NOMO-1 (cell line): ENCODE measurements around the gene NARF.
"Not testable (repeated sequence)": the region's sequence is repeated elsewhere in the genome, so short reads cannot be mapped to it uniquely, and the experiment has no call there.

ENCODE experiments used
- DNase-seq, 2 experiments: peaks; one replicate each; lab custom pipeline; 2025; ENCODE audit not compliant: unreplicated experiment in 2 of 2; lab: John Stamatoyannopoulos, UW

NARF gene

GRCh38 chr17:82445542-82445941, 13.0 kb upstream of the NARF start:
- DNase-seq, result no peak

- DNase-seq, result no peak
These were observed 12.4 kb upstream of the NARF start for GRCh38 chr17:82446124-82446523.

- DNase-seq, result no peak
These were observed 11.9 kb upstream of the NARF start for GRCh38 chr17:82446649-82447048.

- no peak for DNase-seq
These were observed 10.7 kb upstream of the NARF start for GRCh38 chr17:82447876-82448275.

- peak; percentile 77 to 78 for DNase-seq
These were observed 9.2 kb upstream of the NARF start for GRCh38 chr17:82449131-82449882.

- no peak for DNase-seq
These were observed 8.6 kb upstream of the NARF start for GRCh38 chr17:82449883-82450356.

GRCh38 chr17:82450357-82451106, 8.0 kb upstream of the NARF start, which contains the start of gene CYBC1:
TSS of gene CYBC1 (minus strand) at chr17:82450752. CDS start at chr17:82449254, 1,498 bp downstream.
- DNase-seq, result peak; percentile 83 to 91

GRCh38 chr17:82452162-82452561, 6.4 kb upstream of the NARF start:
- DNase-seq, result no peak

GRCh38 chr17:82453151-82453550, 5.4 kb upstream of the NARF start:
- not testable (repeated sequence) for DNase-seq

- not testable (repeated sequence) for DNase-seq
These were observed 4.8 kb upstream of the NARF start for GRCh38 chr17:82453706-82454105.

- DNase-seq, result peak; percentile 29 to 52
These were observed 1.2 kb upstream of the NARF start for GRCh38 chr17:82457073-82457928.

- DNase-seq, result peak in 1 of 2 experiments; percentile 93
These were observed 687 bp upstream of the NARF start for GRCh38 chr17:82457929-82458178.

- peak in 1 of 2 experiments; percentile 41 for DNase-seq
These were observed 414 bp downstream of the NARF start for GRCh38 chr17:82458885-82459424.

GRCh38 chr17:82459936-82460335, 1.4 kb downstream of the NARF start:
- not testable (repeated sequence) for DNase-seq

GRCh38 chr17:82461827-82462524, 3.4 kb downstream of the NARF start:
- DNase-seq, result no peak

GRCh38 chr17:82463391-82463790, 4.8 kb downstream of the NARF start:
- DNase-seq, result no peak

- no peak for DNase-seq
These were observed 5.5 kb downstream of the NARF start for GRCh38 chr17:82463925-82464566.

GRCh38 chr17:82464567-82464929, 6.0 kb downstream of the NARF start:
- DNase-seq, result no peak

- no peak for DNase-seq
These were observed 6.6 kb downstream of the NARF start for GRCh38 chr17:82465023-82465603.

- no peak for DNase-seq
These were observed 10.2 kb downstream of the NARF start for GRCh38 chr17:82468692-82469091.
